Ascending aorta (tissue), 2 donors: ENCODE data around the gene NELL1. TPM values are rescaled to one million over a fixed set of nuclear protein-coding genes. Genes with fewer than 3 reads are reported as not detected.
"Not testable (repeated sequence)": the region's sequence is repeated elsewhere in the genome, so short reads cannot be mapped to it uniquely, and the experiment has no call there.

ENCODE experiments used
- DNase-seq, 2 donors: peaks; one replicate each; pipeline ENCODE4 v3.0.0-alpha.2; 2019; ENCODE audit warnings: low spot score in 2 of 2
- H3K27ac ChIP-seq, 2 donors: fragments of 200-600 bp; sonication (generic); one replicate each; pipeline ENCODE4 v1.5.1; 2016 to 2017; ENCODE audit warnings: mild to moderate bottlenecking in 1 of 2
- H3K27me3 ChIP-seq: fragments of 200-600 bp; sonication (generic); one replicate; pipeline ENCODE4 v1.5.1; 2017
- H3K36me3 ChIP-seq, 2 donors: fragments of 200-600 bp; sonication (generic); one replicate each; pipeline ENCODE4 v1.5.1; 2016
- H3K4me1 ChIP-seq, 2 donors: fragments of 200-600 bp; sonication (generic); one replicate each; pipeline ENCODE4 v1.5.1; 2016 to 2017; ENCODE audit warnings: mild to moderate bottlenecking in 1 of 2
- H3K4me3 ChIP-seq, 2 donors: fragments of 200-600 bp; sonication (generic); one replicate each; pipeline ENCODE4 v1.5.1; 2016 to 2017; ENCODE audit warnings: mild to moderate bottlenecking in 1 of 2
- H3K9me3 ChIP-seq, 2 donors: fragments of 200-600 bp; sonication (generic); one replicate each; pipeline ENCODE4 v1.5.1; 2016
- intact Hi-C: fragments of 100-400 bp; cut with DNase I; formaldehyde crosslinking; loops from one replicate; pipeline ENCODE4 v1.15.1; 2023
- total RNA-seq: library from RNA; depleted of rRNA; stranded (reverse); fragments of >200 nt; gene quantifications from one replicate; pipeline ENCODE4 v1.1.0, GENCODE V29; 2016
- TF ChIP-seq, protein P1 (sequence below), 3 experiments: fragments of 200-600 bp in 2 of 3; fragments of 450-650 bp in 1 of 3; sonication (generic) in 2 of 3; IDR thresholded peaks; one replicate each; pipeline ENCODE4 v1.5.1; 2016 to 2019; ENCODE audit warnings: antibody characterized with exemption in 3 of 3, mild to moderate bottlenecking in 1 of 3, moderate library complexity in 1 of 3

Gene NELL1
- total RNA-seq, 1 donor from 2014 or later, result not detected

DNA sequence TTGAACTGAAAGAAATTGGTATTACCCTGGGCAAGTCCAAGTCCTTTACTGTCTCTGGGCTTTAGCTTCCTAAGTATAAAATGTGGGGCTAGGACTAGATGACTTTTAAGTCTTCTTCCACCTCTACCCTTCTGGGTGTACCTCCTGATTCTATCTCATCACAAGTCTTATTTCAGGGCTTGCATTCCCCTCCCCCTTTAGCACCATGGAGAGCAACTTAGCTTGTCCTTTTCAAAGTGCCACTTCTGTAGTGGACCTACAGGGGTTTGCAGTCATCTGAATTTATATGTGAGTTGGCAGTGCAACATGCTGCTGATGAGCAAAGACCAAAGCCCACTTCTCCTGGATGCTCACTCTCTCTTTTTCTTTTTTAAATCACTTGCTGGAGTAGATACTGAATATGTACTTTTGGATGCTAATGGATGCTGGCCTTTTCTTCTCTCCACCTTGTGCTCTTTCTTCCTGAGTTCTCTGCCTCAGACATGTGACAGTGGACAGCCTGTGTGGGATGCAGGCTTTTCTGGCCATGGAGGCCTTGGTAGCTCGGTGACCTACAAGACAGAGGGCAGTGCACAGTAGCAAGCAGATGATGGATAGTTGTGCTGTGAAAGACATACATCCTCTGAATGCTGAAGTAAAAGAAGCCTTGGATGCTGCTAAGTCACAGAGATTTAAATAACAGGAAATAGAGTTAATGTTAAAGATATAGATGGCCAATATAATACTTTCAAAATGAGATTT is 185.0 kb downstream of the NELL1 start:
- Histone ChIP-seq H3K4me1 (no peaks in the 10 kb centered on the region), H3K9me3 (no peaks in the 10 kb centered on the region), H3K4me3 (no peak overlapping the region), H3K27ac (no peak overlapping the region), H3K36me3 (no peaks in the 10 kb centered on the region), H3K27me3 (no peaks in the 10 kb centered on the region)
- DNase-seq, result no peak
- intact Hi-C loops, result no loop called here
- TF ChIP-seq, protein P1, sequence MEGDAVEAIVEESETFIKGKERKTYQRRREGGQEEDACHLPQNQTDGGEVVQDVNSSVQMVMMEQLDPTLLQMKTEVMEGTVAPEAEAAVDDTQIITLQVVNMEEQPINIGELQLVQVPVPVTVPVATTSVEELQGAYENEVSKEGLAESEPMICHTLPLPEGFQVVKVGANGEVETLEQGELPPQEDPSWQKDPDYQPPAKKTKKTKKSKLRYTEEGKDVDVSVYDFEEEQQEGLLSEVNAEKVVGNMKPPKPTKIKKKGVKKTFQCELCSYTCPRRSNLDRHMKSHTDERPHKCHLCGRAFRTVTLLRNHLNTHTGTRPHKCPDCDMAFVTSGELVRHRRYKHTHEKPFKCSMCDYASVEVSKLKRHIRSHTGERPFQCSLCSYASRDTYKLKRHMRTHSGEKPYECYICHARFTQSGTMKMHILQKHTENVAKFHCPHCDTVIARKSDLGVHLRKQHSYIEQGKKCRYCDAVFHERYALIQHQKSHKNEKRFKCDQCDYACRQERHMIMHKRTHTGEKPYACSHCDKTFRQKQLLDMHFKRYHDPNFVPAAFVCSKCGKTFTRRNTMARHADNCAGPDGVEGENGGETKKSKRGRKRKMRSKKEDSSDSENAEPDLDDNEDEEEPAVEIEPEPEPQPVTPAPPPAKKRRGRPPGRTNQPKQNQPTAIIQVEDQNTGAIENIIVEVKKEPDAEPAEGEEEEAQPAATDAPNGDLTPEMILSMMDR (IDR thresholded peaks at IDR 0.05), result no peak

GRCh38 chr11:20861322-20861721 is 191.9 kb downstream of the NELL1 start:
- H3K36me3 ChIP-seq, result no peaks in the 10 kb centered on the region
- no peak for DNase-seq
- TF ChIP-seq, protein P1 (IDR thresholded peaks at IDR 0.05), result no peak
- no peaks in the 10 kb centered on the region for H3K4me1 ChIP-seq
- intact Hi-C loops, result no loop called here
- no peaks in the 10 kb centered on the region for H3K27me3 ChIP-seq
- H3K9me3 ChIP-seq, result no peaks in the 10 kb centered on the region
- no peak overlapping the region for H3K27ac ChIP-seq
- no peak overlapping the region for H3K4me3 ChIP-seq

DNA sequence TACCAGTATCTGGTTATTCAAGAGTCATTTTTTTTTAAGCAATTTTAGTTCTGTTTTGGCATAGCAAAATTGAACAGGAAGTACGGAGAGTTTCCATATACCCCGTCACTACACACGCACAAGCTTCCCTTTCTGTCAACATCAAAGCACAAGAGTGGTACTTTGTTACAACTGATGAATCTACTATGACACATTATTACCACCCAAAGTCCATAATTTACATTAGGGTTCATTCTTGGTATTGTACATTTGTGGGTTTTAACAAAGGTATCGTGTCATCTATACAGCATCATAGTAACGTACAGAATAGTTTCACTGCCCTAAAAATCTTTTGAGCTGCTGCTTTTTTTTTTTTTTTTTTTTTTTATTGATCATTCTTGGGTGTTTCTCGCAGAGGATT is 192.9 kb downstream of the NELL1 start:
- DNase-seq, H3K9me3 ChIP-seq, H3K4me1 ChIP-seq, H3K4me3 ChIP-seq, intact Hi-C loops, H3K27me3 ChIP-seq, H3K27ac ChIP-seq, H3K36me3 ChIP-seq: not testable (repeated sequence)

DNA sequence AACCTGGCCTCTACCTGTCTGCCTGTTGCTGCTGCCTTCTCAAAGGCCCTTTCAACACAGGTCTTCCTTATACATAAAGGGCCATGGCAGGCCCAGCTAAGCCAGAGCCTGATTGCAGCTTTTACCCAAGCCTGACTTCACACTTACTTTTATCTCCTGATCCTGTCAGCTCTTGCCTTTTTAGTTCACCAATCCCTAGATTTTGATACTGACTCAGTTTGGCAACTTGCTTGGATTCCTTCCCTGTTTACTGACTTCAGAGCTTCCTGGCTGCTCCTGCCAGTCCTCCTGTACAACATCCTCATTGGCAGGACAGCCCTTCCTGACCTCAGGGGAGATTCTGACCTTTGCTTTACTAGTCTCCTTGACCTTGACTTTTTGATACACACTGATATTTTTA is 195.2 kb downstream of the NELL1 start:
- intact Hi-C loops, result no loop called here
- TF ChIP-seq, protein P1 (IDR thresholded peaks at IDR 0.05), result no peak
- Histone ChIP-seq H3K36me3 (no peaks in the 10 kb centered on the region), H3K9me3 (no peaks in the 10 kb centered on the region), H3K4me3 (no peak overlapping the region), H3K27me3 (no peaks in the 10 kb centered on the region), H3K27ac (no peak overlapping the region), H3K4me1 (no peaks in the 10 kb centered on the region)
- DNase-seq, result no peak

- H3K27me3 ChIP-seq, result no peaks in the 10 kb centered on the region
- intact Hi-C loops, result no loop called here
- H3K9me3 ChIP-seq, result no peaks in the 10 kb centered on the region
- H3K27ac ChIP-seq, result no peak overlapping the region
- TF ChIP-seq, protein P1 (IDR thresholded peaks at IDR 0.05), result no peak
- no peak for DNase-seq
- no peak overlapping the region for H3K4me3 ChIP-seq
- no peaks in the 10 kb centered on the region for H3K36me3 ChIP-seq
- H3K4me1 ChIP-seq, result no peaks in the 10 kb centered on the region
Observed at GRCh38 chr11:20865161-20865560, 195.8 kb downstream of the NELL1 start.

DNA sequence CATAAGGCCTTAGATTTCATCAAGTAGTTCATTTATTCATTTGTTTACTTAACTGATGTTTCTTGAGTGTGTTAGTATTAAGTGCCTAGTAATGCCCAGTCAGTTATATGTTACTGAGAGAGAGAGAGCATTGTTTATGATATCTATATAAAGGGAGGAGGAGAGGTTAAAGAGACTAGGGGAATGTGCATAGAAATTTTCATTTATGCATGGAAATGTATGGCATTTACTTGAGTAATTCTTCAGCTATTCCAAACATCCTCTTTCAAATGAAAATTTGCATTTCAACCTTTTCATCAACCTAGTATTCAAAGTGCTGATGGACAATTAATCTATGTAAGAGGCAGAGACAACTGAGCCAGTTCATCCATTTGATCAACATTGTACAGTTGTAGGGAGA is 199.7 kb downstream of the NELL1 start:
- Histone ChIP-seq H3K27me3 (no peaks in the 10 kb centered on the region), H3K4me3 (no peak overlapping the region), H3K27ac (no peak overlapping the region), H3K9me3 (no peaks in the 10 kb centered on the region), H3K36me3 (no peaks in the 10 kb centered on the region), H3K4me1 (no peaks in the 10 kb centered on the region)
- intact Hi-C loops, result no loop called here
- no peak for DNase-seq
- TF ChIP-seq, protein P1 (IDR thresholded peaks at IDR 0.05), result no peak
